Stimulated activated CD8-positive, alpha-beta memory T cell treated with anti-CD3 and anti-CD28 coated beads, Interleukin-4, amount 100 ng/mL, for 24 hours (primary cell): ENCODE results near the gene GSX2.

ENCODE experiments used
- DNase-seq: peaks from one replicate; pipeline ENCODE4 v3.0.0-alpha.2; 2020; ENCODE audit warnings: low read depth

GSX2 gene

GRCh38 chr4:54077812-54078211 is 22.2 kb upstream of the GSX2 start:
- DNase-seq: no peak

DNA sequence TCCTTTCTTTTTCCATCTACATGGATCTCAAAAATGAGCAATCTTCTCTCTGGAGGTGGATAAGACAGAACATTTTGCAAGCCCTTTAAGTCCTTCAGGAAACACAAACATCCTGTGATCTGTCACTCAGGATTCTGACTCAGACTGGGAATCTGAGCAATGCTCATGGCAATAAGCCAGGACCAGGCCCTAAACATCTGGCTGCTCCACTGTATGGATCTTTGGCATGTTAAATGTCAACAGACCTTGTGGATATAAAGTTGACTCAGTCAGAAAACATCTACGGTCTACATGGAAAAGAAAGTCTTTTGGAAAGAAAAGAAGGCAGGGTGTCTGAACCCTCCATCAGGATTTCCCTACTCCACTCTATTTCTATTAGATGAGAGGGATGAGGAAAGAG is 17.8 kb upstream of the GSX2 start:
- no peak for DNase-seq

- no peak for DNase-seq
Measured at GRCh38 chr4:54085284-54085683, 14.7 kb upstream of the GSX2 start.

DNA sequence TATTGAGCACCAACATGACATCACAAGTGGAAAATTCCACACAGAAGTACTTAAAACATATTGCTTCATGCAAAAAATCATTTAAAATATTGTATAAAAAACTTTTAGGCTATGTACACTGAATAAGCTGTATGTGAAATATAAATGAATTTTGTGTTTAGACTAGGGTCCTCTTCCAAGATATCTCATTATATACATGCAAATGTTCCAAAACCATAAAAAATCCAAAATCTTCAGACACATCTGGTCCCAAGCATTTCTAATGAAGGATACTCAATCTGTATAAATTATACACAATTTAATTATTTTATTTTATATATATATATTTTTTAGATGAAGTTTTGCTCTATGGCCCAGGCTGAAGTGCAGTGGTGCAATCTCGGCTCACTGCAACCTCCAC is 10.1 kb upstream of the GSX2 start:
- DNase-seq: no peak

- DNase-seq: no peak
Measured at GRCh38 chr4:54090404-54090803, 9.6 kb upstream of the GSX2 start.

GRCh38 chr4:54090804-54091623 is 8.9 kb upstream of the GSX2 start:
- DNase-seq: no peak

DNA sequence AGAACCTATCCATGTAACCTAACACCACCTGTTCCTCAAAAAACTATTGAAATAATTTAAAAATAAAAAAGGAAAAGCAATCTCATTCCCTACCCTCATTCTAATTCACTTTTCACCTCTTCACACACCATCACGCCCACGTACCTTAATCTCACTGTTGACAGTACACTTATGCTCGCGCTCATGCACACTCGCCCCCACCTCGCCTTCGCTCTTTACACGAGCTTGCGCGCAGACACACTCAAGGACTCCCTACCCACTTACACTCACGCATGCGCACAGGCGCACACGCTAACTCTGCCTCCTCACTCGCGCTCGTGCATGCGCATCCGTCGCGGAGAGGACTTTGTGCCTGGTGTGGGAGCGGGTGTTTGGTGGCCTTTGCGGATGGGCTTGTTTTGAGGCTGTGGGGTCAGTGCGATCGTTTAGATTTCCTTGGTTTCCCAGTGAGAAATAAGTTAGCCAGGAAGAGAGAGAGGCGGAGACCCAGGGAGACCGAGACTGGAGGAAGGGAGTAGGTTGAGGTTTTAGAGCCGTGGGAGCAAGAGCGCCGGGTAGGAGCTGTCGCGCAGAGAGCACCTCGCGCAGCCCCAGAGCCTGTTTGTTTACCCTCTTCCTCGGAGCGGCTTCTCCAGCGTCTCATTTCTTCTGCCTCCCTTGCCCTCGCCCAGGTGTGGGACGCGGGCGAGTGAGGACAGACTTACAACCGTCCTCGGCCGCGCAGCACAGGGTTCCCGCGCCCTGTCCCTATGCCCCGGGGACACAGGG is 8.1 kb upstream of the GSX2 start:
- DNase-seq: peak; percentile 60

DNA sequence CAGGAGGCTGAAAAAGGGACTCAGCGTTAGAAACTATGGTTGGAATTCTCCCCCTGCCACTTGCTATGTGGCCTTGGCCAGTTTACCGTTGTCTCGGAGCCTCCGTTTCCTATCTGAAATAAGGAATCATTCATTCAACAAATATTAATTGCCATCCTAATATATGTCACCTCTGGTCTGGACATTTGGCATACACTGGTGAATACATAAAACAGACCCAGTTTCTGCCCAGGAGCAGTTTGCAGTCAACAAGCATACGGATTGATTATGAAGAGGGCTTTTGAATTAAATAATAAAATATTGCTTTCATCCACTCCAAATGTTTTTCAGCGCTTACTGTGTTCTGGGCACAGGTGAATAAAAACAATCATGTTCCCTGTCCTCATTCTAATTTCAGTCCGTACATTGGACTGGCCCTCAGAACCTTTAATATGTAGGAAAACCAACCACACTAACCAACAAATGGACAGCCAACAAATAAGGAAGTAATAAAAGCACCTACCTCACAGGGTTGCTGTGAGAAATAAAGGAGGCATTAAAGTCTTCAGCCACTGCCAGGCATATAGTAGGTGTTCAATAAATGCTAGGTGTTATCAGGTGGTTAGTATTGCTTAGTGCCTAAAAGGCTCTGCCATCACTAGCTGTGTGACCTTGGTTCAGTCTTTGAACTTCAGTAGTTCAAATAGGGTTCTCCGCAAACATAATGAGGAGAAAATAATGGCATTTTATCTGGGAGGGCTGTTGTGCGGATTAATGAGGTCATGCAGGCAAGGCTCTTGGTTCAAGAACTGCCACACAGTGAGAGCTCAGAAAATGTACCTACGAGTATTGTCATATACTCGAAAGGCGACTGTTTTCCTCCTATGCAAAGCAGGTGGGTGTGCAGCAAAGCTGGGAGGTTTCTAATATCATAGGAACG is 7.3 kb upstream of the GSX2 start:
- DNase-seq: no peak

DNA sequence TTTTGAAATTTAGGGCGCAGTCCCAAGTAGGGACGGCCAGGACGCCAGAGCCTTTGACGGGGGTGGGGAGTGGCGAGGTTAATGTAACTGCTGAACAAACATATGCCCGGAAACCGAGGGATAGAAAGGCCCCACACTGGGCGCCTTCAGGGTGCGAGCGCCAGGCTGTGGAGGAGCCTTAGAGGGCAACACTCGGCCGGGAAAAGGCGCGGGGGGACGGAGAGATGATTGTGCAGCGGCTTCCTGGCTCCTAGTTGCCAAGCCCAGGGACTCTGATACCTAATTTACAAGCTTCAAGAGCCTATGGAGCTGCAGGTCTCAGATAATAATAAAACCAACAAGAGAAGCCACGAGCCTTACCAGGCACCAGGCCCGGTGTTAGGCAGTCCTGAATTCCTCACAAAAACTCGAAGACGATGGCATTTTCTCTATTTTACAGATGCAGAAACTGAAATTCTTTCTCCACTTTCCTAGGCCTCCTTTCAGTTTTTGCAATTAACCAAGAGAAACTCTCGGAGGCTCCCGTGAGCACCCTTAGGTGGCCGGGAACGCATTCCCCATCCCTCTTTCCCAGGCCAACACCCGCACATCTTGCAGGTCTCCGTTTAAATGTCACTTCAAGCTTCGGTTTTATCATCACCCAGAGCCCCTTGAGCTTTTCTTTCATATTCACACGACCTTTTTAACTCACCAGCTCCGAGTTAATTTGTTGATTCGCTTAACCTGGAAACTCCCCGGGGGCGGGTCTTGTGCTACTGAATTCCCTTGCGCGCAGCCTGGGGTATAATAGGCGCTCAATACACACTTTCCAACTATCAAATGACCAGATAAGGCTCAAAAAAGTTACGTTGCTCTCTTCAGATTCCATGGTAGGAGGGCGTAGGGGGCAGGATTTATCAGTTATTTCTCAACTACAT is 6.4 kb upstream of the GSX2 start:
- no peak for DNase-seq

DNA sequence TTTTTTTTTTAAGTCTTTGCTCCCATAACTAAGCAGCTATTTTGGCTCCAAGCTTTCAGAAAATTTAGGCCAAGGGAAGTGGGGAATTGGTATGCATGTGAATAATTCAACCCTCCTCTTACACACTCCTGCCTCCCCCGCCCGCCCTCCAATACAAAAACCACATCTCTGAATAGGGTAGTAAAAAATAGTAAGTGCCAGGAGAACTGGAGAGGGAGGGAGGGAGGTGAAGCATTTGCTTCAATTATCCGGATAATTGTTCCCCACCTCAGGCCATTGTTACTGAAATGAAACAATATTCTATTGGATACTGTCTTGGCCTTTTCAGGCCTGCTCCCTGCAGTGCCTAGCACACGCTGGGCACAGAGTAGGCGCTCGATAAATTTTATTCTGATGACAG is 5.5 kb upstream of the GSX2 start:
- DNase-seq: no peak

GRCh38 chr4:54095110-54095825 is 4.7 kb upstream of the GSX2 start:
- DNase-seq: no peak

DNA sequence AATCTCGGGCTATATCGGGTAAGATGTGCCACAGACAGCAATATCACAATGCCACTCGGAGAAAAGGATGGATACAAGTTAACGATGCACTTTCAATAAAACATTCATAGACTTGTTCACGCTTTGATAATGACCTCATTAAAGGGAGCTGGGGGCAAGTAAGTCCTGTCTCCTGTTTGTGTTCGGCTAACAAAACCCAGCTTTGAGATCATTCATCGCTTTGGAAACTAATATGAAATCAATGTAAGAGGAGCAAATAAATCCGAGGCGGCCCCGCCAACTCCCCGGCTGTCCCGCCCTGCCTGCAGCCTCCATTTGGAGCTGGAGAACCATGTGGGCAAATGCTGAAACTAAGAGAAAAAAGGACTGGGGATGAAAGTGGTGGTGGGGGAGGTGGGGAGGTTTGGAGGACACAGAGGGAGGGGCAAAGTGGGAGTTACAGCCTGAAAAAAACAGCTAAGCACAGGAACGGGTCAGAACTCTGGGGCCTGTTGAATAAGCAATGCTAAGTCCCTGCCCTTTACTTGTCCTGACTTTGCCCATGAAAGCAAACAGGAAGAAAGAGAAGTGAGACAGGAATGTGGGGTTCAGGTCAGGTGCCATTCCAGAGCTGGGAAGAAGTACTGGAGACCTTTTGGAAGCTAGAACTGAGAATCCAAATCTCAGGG is 3.5 kb upstream of the GSX2 start:
- DNase-seq: no peak

DNA sequence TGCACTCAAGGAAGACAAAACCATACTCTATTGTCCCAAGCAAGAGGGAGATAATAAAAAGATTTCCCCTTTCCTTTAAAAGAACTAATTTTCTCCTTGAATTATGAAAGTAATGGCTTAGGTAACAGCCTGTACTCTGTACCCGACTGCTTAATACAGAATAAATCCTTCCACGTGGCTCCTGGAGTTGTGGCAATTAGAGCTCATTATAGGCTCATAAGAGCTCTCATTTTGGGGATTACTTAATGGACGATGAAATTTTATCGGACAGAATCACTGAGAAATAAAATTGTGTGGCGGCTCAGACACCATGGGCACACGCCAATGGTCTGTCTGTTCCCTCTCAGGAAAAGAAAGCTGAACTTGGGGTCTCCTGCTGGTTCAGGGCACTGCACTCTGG is 2.8 kb upstream of the GSX2 start:
- no peak for DNase-seq

- no peak for DNase-seq
Measured at GRCh38 chr4:54098375-54098774, 1.6 kb upstream of the GSX2 start.

- DNase-seq: no peak
Measured at GRCh38 chr4:54099287-54099747, 646 bp upstream of the GSX2 start.

DNA sequence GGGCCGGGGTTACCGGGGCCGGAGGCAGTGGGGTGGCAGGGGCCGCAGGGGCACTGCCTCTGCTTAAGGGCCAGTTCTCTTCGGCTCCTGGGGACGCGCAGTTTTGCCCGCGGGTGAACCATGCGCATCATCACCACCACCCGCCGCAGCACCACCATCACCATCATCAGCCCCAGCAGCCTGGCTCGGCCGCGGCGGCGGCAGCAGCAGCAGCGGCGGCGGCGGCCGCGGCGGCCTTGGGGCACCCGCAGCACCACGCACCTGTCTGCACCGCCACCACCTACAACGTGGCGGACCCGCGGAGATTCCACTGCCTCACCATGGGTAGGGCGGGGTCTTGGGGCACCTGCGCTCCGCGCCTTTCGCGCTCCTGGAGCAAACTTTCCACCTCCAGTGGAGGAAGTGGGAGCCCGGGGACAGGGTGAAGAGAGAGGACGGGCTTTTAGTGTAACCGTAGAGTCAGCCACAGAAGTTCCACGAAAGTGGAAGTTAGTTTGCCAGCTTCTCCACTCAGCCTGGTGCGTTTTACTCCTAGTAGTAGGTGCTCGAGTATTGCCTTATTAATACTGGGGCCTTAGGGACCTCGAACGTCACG is 729 bp downstream of the GSX2 start:
- DNase-seq: no peak

GRCh38 chr4:54101190-54102041 is 1.5 kb downstream of the GSX2 start:
- no peak for DNase-seq

- DNase-seq: no peak
Measured at GRCh38 chr4:54102531-54103106, 2.7 kb downstream of the GSX2 start.
